Nephron progenitor cell (in vitro differentiated cells): Measurements from ENCODE around the gene CENPM.

Source experiments
- DNase-seq: peaks from one replicate; pipeline ENCODE4 v3.0.0; 2021
- H3K27ac Mint-ChIP-seq: 2 replicates; pipeline ENCODE4 v1.8.0; 2021; ENCODE audit warnings: mild to moderate bottlenecking, moderate library complexity, mixed read lengths
- H3K27me3 Mint-ChIP-seq: 2 replicates; pipeline ENCODE4 v1.8.0; 2021; ENCODE audit warnings: mild to moderate bottlenecking, low read depth, mixed read lengths; ENCODE audit not compliant: poor library complexity
- H3K36me3 Mint-ChIP-seq: 2 replicates; pipeline ENCODE4 v1.8.0; 2021; ENCODE audit warnings: low read depth, mixed read lengths
- H3K4me1 Mint-ChIP-seq: 2 replicates; pipeline ENCODE4 v1.8.0; 2021; ENCODE audit warnings: mixed read lengths
- H3K4me3 Mint-ChIP-seq: 2 replicates; pipeline ENCODE4 v1.8.0; 2021; ENCODE audit warnings: mild to moderate bottlenecking, moderate library complexity, mixed read lengths
- H3K9me3 Mint-ChIP-seq: 2 replicates; pipeline ENCODE4 v1.8.0; 2021; ENCODE audit warnings: mild to moderate bottlenecking, moderate library complexity, mixed read lengths
- CTCF ChIP-seq: fragments of 200-600 bp; sonication (generic); IDR thresholded peaks from 2 replicates; pipeline ENCODE4 v1.5.0; 2021; ENCODE audit warnings: antibody characterized with exemption

Gene CENPM

GRCh38 chr22:41923595-41924276 lies 23.2 kb downstream of the CENPM start:
- Mint-ChIP-seq H3K36me3 (peaks cover 4% of the 10 kb centered on the region), H3K27me3 (peaks cover 87% of the 10 kb centered on the region), H3K9me3 (no peaks in the 10 kb centered on the region), H3K4me3 (no peak overlapping the region), H3K27ac (no peak overlapping the region), H3K4me1 (peaks cover 18% of the 10 kb centered on the region)
- no peak for TF ChIP-seq CTCF
- DNase-seq: no peak

- Mint-ChIP-seq H3K4me3 (no peak overlapping the region), H3K27me3 (peaks cover 90% of the 10 kb centered on the region), H3K4me1 (peaks cover 11% of the 10 kb centered on the region), H3K9me3 (no peaks in the 10 kb centered on the region), H3K27ac (no peak overlapping the region), H3K36me3 (peaks cover 4% of the 10 kb centered on the region)
- TF ChIP-seq CTCF: no peak
- DNase-seq: no peak
Measured at GRCh38 chr22:41922940-41923594, 23.9 kb downstream of the CENPM start.

- no peak for DNase-seq
- no peak for TF ChIP-seq CTCF
- Mint-ChIP-seq H3K36me3 (peaks cover 4% of the 10 kb centered on the region), H3K27ac (no peak overlapping the region), H3K4me1 (peaks cover 5% of the 10 kb centered on the region), H3K4me3 (no peak overlapping the region), H3K27me3 (peaks cover 90% of the 10 kb centered on the region), H3K9me3 (no peaks in the 10 kb centered on the region)
Measured at GRCh38 chr22:41922328-41922727, 24.6 kb downstream of the CENPM start.

- peaks cover 96% of the 10 kb centered on the region for H3K27me3 Mint-ChIP-seq
- H3K4me1 Mint-ChIP-seq: peaks cover 22% of the 10 kb centered on the region
- H3K36me3 Mint-ChIP-seq: peaks cover 4% of the 10 kb centered on the region
- TF ChIP-seq CTCF: no peak
- DNase-seq: no peak
- no peak overlapping the region for H3K27ac Mint-ChIP-seq
- peak overlapping the region; percentile 52 for H3K4me3 Mint-ChIP-seq
- no peaks in the 10 kb centered on the region for H3K9me3 Mint-ChIP-seq
Measured at GRCh38 chr22:41920271-41920976, 26.5 kb downstream of the CENPM start.

- TF ChIP-seq CTCF: no peak
- DNase-seq: peak; percentile 90
- H3K27me3 Mint-ChIP-seq: peaks cover 92% of the 10 kb centered on the region
Measured at GRCh38 chr22:41919357-41920224, 27.4 kb downstream of the CENPM start.

More at GRCh38 chr22:41919357-41920224, 27.4 kb downstream of the CENPM start:
- Mint-ChIP-seq H3K36me3 (no peaks in the 10 kb centered on the region), H3K4me1 (peaks cover 17% of the 10 kb centered on the region), H3K4me3 (peak overlapping the region; percentile 57), H3K27ac (no peak overlapping the region), H3K9me3 (no peaks in the 10 kb centered on the region)
